GM12873 (cell line): ENCODE measurements around the gene STX2.

ENCODE experiments used
- CTCF ChIP-seq: IDR thresholded peaks from 2 replicates; pipeline ENCODE4 v1.5.1; 2012; ENCODE audit warnings: low read depth, mild to moderate bottlenecking, moderate library complexity, low read length, control low read depth; ENCODE audit not compliant: insufficient read depth; ENCODE audit errors: missing control alignments

Gene STX2

DNA sequence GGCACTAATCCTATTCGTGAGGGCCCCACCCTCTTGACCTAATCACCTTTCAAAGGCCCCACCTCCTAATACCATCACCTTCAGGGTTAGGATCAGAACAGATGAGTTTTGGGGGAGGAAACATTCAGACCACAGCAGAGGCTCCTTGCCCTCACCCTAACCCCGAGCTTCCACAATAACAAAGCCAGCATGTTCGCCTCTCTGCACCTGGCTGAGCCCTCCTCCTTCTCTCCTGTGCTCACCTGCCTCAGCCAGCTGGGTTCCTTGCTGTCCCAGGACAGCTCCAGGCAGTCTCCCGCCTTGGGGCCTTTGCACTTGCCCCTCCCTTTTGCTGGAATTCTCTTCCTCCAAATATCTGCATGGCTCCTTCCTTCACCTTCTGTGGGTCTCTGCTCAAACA lies 23.1 kb upstream of the STX2 start:
- TF ChIP-seq CTCF, result no peak

GRCh38 chr12:130860311-130860710 lies 21.3 kb upstream of the STX2 start:
- TF ChIP-seq CTCF, result no peak

GRCh38 chr12:130859161-130859560 lies 20.1 kb upstream of the STX2 start:
- TF ChIP-seq CTCF, result no peak

- TF ChIP-seq CTCF, result no peak
Observed at GRCh38 chr12:130858084-130858483, 19.0 kb upstream of the STX2 start.

- TF ChIP-seq CTCF, result no peak
Observed at GRCh38 chr12:130856088-130856487, 17.0 kb upstream of the STX2 start.

GRCh38 chr12:130850418-130851021 lies 11.5 kb upstream of the STX2 start:
- no peak for TF ChIP-seq CTCF

DNA sequence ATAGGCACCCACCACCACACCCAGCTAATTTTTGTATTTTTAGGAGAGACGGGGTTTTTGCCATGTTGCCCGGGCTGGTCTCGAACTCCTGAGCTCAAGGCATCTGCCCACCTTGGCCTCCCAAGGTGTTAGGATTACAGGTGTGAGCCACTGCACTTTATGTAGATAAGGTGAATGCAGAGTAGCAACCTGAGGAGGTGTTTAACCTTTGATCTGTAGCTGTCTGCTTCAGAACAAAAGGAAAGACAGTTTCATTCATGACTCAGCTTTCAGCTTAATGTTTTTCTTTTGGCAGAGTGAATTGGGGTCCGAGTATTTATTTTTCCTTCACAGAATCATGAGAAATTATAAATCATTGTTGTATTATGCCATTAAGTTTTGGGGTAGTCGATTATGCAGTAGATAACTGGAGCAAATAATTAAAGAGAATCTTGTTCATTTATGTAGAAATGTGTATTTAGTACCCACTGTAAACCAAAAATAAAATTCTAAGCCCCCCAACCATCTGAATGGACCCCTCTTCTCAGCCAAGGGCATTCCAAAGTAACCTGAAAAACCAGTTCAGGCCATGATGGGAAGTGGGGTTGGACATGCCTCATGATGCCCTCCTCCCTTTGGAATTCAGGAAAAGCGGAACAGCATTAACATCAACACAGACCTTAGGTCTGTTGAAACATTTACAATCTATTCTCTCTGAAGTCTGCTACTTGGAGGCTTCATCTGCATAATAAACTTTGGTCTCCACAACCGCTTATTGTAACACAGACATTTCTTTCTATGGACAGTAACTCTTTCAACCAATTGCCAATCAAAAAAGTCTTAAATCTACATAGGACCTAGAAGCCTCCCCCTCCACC lies 10.7 kb upstream of the STX2 start:
- TF ChIP-seq CTCF, result no peak
